Calu3 (cell line): ENCODE data around the gene CCDC73. TPM values are rescaled to one million over a fixed set of nuclear protein-coding genes. Genes with fewer than 3 reads are reported as not detected.

Experiments used
- BruUV-seq: library from RNA; stranded (reverse); fragments of 400-500 nt; replicated peaks from 2 replicates; lab custom pipeline; 2021; lab: Mats Ljungman, UMichigan
- CTCF ChIA-PET: fragments of 300-600 bp; sonication (Branson Sonifier 250); formaldehyde crosslinking; loops from one replicate; lab custom pipeline; 2022; ENCODE audit warnings: antibody characterized with exemption; lab: Charles Lee
- DNase-seq: peaks from one replicate; pipeline ENCODE4 v3.0.0; 2022
- H3K27ac Mint-ChIP-seq: one replicate; pipeline ENCODE4 v1.8.0; 2022; ENCODE audit warnings: mixed read lengths; ENCODE audit not compliant: unreplicated experiment
- H3K27me3 Mint-ChIP-seq: one replicate; pipeline ENCODE4 v1.8.0; 2022; ENCODE audit warnings: mixed read lengths; ENCODE audit not compliant: unreplicated experiment
- H3K36me3 Mint-ChIP-seq: one replicate; pipeline ENCODE4 v1.8.0; 2022; ENCODE audit warnings: mild to moderate bottlenecking, moderate library complexity, mixed read lengths; ENCODE audit not compliant: insufficient read depth, unreplicated experiment
- H3K4me1 Mint-ChIP-seq: one replicate; pipeline ENCODE4 v1.8.0; 2022; ENCODE audit warnings: mild to moderate bottlenecking, low read depth, mixed read lengths; ENCODE audit not compliant: unreplicated experiment
- H3K4me3 Mint-ChIP-seq: one replicate; pipeline ENCODE4 v1.8.0; 2022; ENCODE audit warnings: mild to moderate bottlenecking, low read depth, moderate library complexity, mixed read lengths; ENCODE audit not compliant: unreplicated experiment
- H3K9me3 Mint-ChIP-seq: one replicate; pipeline ENCODE4 v1.8.0; 2022; ENCODE audit warnings: low read depth, mixed read lengths; ENCODE audit not compliant: unreplicated experiment
- CTCF ChIP-seq: fragments of 200-600 bp; IDR thresholded peaks from one replicate; pipeline ENCODE4 v1.8.0; 2022; ENCODE audit warnings: antibody characterized with exemption; ENCODE audit not compliant: unreplicated experiment
- intact Hi-C: fragments of 100-400 bp; cut with micrococcal nuclease; formaldehyde crosslinking; loops from one replicate; pipeline ENCODE4 v1.10.0; 2022; ENCODE audit not compliant: unreplicated experiment
- total RNA-seq: library from RNA; stranded (reverse); gene quantifications from 2 replicates; pipeline ENCODE4 v1.2.3, GENCODE V29; 2022

Gene CCDC73
- total RNA-seq, 1 experiment from 2014 or later, result not detected

GRCh38 chr11:32586576-32587190, 207.8 kb downstream of the CCDC73 start:
- CTCF ChIA-PET, result no interaction called here
- no peaks in the 10 kb centered on the region for H3K4me1 Mint-ChIP-seq
- H3K9me3 Mint-ChIP-seq, result no peaks in the 10 kb centered on the region
- peaks cover 51% of the 10 kb centered on the region for H3K36me3 Mint-ChIP-seq
- H3K4me3 Mint-ChIP-seq, result peak overlapping the region; percentile 31
- no peak overlapping the region for H3K27ac Mint-ChIP-seq
- DNase-seq, result peak; percentile 24
- no peak for TF ChIP-seq CTCF
- H3K27me3 Mint-ChIP-seq, result no peaks in the 10 kb centered on the region
- intact Hi-C loops, result loop anchor here (2.0 to 5.0 kb wide), 2 partner anchors 121 to 206 kb away; no protein-coding TSS in a partner anchor
- BruUV-seq, result no TSS peak

GRCh38 chr11:32584921-32585320, 209.5 kb downstream of the CCDC73 start:
- peaks cover 36% of the 10 kb centered on the region for H3K36me3 Mint-ChIP-seq
- intact Hi-C loops, result loop anchor here (5.0 kb wide), 1 partner anchor 122 kb away; no protein-coding TSS in a partner anchor

GRCh38 chr11:32583459-32584271, 210.8 kb downstream of the CCDC73 start, which contains the start of gene EIF3M:
Gene EIF3M (plus strand): TSS chr11:32583831. CDS start chr11:32583888, 57 bp downstream.
- Mint-ChIP-seq H3K27me3 (no peaks in the 10 kb centered on the region), H3K27ac (peak within 1 kb of the TSS; percentile 94), H3K36me3 (peaks cover 34% of the 10 kb centered on the region), H3K9me3 (no peaks in the 10 kb centered on the region), H3K4me3 (peak within 1 kb of the TSS; percentile 98), H3K4me1 (no peaks in the 10 kb centered on the region)
- intact Hi-C loops, result no loop called here
- CTCF ChIA-PET, result no interaction called here
- peak; percentile 97 for DNase-seq
- BruUV-seq, result no TSS peak
- no peak for TF ChIP-seq CTCF

More at GRCh38 chr11:32584921-32585320, 209.5 kb downstream of the CCDC73 start:
- DNase-seq, result no peak
- no peaks in the 10 kb centered on the region for H3K27me3 Mint-ChIP-seq
- no peak for TF ChIP-seq CTCF
- no peaks in the 10 kb centered on the region for H3K9me3 Mint-ChIP-seq
- no peaks in the 10 kb centered on the region for H3K4me1 Mint-ChIP-seq
- CTCF ChIA-PET, result no interaction called here
- peak overlapping the region; percentile 98 for H3K4me3 Mint-ChIP-seq
- TSS peak; percentile 51 for BruUV-seq
- H3K27ac Mint-ChIP-seq, result peak overlapping the region; percentile 94

GRCh38 chr11:32581556-32581955, 212.9 kb downstream of the CCDC73 start:
- H3K27me3 Mint-ChIP-seq, result no peaks in the 10 kb centered on the region
- TF ChIP-seq CTCF, result no peak
- H3K36me3 Mint-ChIP-seq, result peaks cover 30% of the 10 kb centered on the region
- no peak overlapping the region for H3K27ac Mint-ChIP-seq
- no peaks in the 10 kb centered on the region for H3K4me1 Mint-ChIP-seq
- DNase-seq, result no peak
- H3K4me3 Mint-ChIP-seq, result no peak overlapping the region
- intact Hi-C loops, result no loop called here
- CTCF ChIA-PET, result interaction anchor here (0.7 kb wide), 1 partner anchor 1693 kb away, joined by 3 read pairs; no protein-coding TSS in a partner anchor
- no TSS peak for BruUV-seq
- no peaks in the 10 kb centered on the region for H3K9me3 Mint-ChIP-seq
